ENCODE measurements around the gene KANTR.
A peak's percentile ranks its signal among the peaks of the same experiment; 100 is the strongest.

Gene KANTR

DNA sequence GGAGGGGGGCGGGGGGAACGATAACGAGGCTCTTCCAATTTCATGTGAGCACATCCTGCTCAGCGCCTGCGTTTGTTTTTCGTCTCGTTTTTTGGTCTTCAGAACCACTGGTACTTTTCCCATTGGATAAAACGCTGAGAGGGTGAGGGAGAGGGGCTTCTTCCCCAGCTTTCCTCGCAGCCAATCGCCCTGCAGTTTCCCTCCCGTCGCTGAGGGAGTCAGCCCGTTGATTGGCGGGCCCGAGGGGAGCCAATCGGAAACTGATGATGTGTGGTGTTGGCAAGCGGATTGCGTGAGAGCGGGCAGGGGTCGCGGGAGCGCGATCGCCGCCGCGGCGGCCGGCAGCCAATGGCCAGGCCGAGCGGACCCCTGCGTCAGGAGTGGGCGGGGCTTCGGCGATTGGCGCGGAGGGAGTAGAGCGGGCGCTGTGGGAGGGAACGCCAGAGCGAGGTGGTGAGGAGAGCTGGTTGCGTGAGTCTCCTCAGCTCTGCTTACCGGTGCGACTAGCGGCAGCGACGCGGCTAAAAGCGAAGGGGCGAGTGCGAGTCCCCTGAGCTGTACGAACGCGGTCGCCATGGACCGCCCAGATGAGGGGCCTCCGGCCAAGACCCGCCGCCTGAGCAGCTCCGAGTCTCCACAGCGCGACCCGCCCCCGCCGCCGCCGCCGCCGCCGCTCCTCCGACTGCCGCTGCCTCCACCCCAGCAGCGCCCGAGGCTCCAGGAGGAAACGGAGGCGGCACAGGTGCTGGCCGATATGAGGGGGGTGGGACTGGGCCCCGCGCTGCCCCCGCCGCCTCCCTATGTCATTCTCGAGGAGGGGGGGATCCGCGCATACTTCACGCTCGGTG, 11.8 kb upstream of the KANTR start, which contains the start of gene TSPYL2:
Gene TSPYL2, plus strand, starts transcription at position 443 of the 848 bp plus-strand sequence. Its CDS starts 132 bp downstream, at position 575.
- DNase-seq (ENCODE audit: low read depth in 2 of 2) = peak; percentile 83 to 89

- DNase-seq (ENCODE audit: low read depth in 2 of 2) = no peak
Measured at GRCh38 chrX:53082773-53083616, 10.9 kb upstream of the KANTR start.

DNA sequence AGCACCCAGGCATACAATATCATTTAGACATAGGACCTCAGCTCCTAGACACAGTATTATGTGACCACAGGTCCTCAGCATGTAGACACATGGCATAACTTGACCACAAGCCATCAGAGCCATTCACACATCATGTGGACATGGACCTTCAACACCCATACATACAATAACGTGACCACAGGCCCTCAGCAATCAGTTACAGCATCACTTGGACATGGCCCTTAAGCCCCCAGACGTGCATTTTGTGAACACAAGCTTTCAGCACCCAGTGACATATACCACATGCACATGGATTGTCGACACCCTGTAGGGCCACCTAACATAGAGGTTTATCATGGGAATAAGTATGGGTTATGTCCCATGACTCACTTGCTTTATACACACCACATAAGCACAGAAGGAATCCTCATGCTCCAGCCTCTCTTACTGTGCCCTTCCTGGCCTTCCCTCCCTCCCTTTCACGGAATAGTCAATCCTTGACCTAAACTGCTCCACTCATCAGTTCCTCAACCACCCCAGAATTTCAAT, 9.8 kb upstream of the KANTR start:
- DNase-seq (ENCODE audit: low read depth in 2 of 2) = no peak

DNA sequence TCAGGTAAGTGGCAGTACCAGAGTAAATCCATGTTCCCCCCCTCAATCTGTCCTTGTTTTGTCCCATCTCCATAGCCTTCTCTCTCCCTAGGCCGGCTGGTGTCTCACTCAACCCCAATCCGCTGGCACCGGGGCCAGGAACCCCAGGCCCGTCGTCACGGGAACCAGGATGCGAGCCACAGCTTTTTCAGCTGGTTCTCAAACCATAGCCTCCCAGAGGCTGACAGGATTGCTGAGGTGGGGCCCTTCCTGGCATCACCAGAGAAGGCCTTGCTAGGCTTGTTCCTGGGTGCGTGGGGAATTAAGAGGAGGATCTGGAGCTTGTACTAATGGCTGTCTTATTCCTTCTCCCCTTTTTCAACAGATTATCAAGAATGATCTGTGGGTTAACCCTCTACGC, 9.1 kb upstream of the KANTR start:
- DNase-seq (ENCODE audit: low read depth in 2 of 2) = no peak

DNA sequence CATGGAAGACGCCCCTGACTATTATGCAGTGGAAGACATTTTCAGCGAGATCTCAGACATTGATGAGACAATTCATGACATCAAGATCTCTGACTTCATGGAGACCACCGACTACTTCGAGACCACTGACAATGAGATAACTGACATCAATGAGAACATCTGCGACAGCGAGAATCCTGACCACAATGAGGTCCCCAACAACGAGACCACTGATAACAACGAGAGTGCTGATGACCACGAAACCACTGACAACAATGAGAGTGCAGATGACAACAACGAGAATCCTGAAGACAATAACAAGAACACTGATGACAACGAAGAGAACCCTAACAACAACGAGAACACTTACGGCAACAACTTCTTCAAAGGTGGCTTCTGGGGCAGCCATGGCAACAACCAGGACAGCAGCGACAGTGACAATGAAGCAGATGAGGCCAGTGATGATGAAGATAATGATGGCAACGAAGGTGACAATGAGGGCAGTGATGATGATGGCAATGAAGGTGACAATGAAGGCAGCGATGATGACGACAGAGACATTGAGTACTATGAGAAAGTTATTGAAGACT, 8.2 kb upstream of the KANTR start:
- no peak for DNase-seq (ENCODE audit: low read depth in 2 of 2)

DNA sequence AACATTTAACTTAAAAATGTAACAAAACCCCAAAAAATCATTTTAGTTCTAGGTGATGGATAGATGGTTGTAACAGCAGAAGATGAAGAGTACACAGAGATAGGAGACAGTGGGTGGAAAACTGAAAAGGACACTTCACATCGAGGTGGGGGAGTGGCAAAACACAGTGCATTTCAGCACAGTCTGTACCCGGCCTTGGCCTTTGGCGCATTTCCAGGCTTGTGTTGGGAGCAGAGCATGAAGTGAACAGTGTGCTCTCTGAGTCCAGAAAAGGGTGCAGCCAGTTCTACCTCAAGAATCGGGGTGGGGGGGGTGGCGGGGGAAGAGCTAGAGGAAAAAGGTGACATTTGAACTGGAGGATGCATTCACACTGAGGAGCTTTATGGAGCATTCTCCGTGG, 7.5 kb upstream of the KANTR start:
- no peak for DNase-seq (ENCODE audit: low read depth in 2 of 2)

DNA sequence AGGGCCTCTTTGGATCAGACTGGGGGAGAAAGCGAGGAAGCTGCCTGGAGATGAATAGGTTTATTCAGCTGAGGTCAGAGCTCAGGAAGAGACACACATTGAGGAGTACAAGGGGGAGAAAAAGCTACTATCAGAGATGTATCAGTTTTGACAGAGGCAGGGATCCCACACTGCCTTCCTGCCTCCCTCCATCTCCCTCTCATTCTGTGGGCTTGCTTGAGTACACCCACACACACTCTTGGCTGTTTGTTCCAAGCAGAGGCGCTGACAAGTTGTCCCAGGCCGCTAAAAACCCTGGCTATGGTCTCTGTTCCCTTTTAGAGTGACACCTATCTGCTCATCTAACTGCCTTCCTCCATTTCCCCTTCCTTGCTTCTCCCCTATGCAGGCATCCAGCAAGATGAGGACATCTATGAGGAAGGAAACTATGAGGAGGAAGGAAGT, 6.5 kb upstream of the KANTR start:
- no peak for DNase-seq (ENCODE audit: low read depth in 2 of 2)

GRCh38 chrX:53088136-53088974, 5.6 kb upstream of the KANTR start:
- DNase-seq (ENCODE audit: low read depth in 2 of 2) = peak; percentile 32 to 67

DNA sequence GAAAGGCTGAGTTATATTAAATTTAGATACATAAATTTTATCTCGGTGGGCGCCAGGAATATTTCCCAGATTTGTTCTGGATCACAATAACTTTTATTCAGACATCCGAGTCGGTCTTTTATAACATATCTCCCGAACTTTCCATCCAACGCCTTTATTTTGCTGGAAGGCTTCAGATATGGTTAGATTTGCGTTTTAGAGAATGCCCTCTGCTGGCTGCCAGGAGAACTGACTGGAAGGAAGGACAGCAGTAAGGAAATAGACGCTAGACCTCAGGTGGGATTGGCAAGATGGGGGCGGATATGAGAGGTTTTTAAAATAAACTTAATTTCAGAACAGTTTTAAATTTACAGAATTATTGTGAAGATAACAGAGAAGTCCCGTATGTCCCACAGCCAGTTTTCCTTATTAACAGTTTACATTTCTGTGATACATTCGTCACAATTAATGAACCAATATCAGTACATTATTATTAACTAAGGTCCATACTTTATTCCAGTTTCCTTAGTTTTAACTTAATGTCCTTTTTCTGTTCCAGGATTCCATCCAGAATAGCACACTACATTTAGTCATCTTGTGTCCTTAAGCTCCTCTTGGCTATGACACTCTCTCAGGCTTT, 4.6 kb upstream of the KANTR start:
- no peak for DNase-seq (ENCODE audit: low read depth in 2 of 2)

- no peak for DNase-seq (ENCODE audit: low read depth in 2 of 2)
Measured at GRCh38 chrX:53089925-53090324, 4.0 kb upstream of the KANTR start.

DNA sequence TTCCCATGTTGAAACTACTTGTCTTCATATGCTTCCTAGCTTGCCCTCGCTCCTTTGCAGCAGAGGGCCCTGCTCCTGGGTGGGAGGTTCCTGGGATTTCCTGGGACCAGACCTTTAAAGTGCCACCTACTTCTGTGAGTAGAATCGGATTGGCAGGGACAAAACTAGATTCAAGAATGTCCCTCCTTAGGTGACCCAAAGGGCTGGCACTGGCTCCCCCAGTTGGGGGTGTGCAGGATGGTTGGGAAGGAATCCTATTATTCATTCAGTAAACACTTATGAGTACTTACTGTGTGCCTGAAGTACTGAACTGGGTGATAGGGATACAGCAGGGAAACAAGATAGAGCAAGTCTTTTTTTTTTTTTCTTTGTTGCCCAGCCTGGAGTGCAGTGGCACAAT, 2.6 kb upstream of the KANTR start:
- no peak for DNase-seq (ENCODE audit: low read depth in 2 of 2)

DNA sequence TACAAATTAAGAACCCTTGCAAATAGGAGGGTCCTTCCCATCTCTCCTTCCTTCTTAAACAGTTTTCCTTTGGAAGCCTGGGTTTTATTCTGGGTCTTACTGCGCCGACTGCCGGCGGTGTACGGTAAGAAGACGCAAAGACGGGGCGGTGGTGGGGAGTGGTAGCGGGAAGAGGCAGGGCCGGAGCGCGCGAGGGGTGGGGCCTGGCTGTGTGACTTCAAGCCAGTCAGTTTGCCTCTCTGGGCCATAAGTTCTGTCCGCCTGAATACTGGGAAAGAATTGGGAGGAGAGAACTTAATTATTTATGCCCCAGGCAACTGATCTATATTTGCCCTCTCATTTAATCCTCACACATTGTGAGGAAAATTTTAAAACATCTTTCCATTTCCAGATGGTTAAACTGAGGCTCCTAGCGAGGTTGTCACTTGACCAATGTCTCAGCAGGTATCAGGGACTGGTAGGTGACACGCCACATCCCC, 726 bp upstream of the KANTR start:
- peak; percentile 37 to 65 for DNase-seq (ENCODE audit: low read depth in 2 of 2)

GRCh38 chrX:53094582-53094905, 602 bp downstream of the KANTR start:
- DNase-seq (ENCODE audit: low read depth in 2 of 2) = no peak

GRCh38 chrX:53095796-53096195, 1.9 kb downstream of the KANTR start:
- no peak for DNase-seq (ENCODE audit: low read depth in 2 of 2)

- no peak for DNase-seq (ENCODE audit: low read depth in 2 of 2)
Measured at GRCh38 chrX:53114864-53115549, 21.1 kb downstream of the KANTR start.

DNA sequence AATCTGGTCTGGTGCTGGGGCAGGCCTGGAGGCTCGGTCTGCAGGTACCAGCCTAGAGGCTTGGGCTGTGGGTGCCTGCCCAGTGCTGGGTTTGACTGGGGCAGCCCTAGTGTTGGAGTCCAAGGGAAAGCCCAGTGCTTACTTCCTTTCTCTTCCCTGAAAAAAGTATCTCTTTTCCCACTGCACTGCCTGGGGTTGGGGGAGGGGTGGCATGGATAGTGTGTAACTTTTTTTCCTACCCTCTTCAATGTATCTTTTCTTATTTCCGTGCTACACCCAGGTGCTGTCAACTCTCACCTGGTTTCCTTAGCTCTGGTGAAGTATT, 21.6 kb downstream of the KANTR start:
- DNase-seq (ENCODE audit: low read depth in 2 of 2) = no peak

DNA sequence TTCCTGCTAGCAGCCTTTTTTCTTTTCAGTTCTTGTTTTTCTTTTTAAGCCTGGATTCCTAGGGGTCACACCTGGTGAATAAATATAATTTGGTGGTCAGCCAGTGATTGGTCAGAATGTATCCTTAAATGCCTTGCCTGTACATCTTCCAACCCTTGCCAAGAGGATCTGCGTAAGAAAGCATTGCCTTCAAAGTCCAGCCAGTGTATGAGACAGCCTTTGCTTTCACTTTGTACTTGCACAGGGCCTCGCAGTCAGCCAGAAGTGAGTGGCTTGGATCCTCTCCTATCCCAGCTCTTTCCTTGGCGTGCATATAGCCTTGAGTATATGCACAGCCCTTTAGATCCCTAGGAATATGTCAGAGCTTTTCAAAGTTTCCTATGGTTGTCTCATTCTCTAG, 22.2 kb downstream of the KANTR start:
- no peak for DNase-seq (ENCODE audit: low read depth in 2 of 2)

- DNase-seq (ENCODE audit: low read depth in 2 of 2) = no peak
Measured at GRCh38 chrX:53122013-53122412, 28.1 kb downstream of the KANTR start.

DNA sequence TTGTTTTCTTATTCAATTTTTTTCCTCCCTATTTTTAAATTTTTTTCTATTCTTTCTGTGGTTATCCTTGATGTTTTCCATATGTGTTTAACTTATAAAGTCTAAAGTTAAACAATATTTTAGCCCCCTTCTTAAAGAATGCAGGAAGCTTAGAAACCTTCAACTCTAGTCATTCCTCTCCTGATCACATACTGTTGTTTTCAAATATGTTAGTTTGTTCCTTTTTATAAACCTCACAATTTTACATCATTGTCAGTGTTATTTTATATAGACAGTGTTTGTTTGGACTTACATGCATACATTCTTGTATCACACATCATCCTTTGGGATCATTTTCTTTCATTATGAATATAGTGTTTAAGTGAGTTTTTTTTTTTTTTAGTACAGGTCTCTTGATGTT, 31.6 kb downstream of the KANTR start:
- DNase-seq (ENCODE audit: low read depth in 2 of 2) = no peak

DNA sequence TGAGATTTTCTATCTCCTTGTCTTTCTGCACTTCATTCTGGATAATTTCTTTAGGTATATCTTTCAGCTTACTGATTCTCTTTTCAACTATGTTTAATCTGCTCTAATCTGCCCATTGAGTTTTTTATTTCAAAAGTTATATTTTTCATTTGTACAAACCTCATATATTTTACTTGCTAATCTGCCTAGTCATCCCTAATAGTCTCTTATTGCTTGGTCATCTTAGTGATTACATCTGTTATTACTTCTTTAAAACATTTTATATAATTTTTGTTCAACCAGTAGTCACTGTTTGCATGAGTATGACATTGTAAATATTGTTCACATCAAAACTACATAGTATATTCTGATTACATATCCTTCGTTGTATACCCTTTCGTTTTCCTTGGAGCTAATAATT, 32.4 kb downstream of the KANTR start:
- no peak for DNase-seq (ENCODE audit: low read depth in 2 of 2)
